C4-2B (cell line): ENCODE data around the gene ROBO3.

ENCODE experiments used
- H3K27ac ChIP-seq: fragments of 450-650 bp; 2 replicates; pipeline ENCODE4 v1.5.1; 2017
- CTCF ChIP-seq: fragments of 450-650 bp; conservative IDR thresholded peaks from 2 replicates; pipeline ENCODE4 v1.5.1; 2017; ENCODE audit warnings: mild to moderate bottlenecking
- ZFX ChIP-seq: fragments of 450-650 bp; IDR thresholded peaks from 2 replicates; pipeline ENCODE4 v1.6.1; 2017

ROBO3 gene

DNA sequence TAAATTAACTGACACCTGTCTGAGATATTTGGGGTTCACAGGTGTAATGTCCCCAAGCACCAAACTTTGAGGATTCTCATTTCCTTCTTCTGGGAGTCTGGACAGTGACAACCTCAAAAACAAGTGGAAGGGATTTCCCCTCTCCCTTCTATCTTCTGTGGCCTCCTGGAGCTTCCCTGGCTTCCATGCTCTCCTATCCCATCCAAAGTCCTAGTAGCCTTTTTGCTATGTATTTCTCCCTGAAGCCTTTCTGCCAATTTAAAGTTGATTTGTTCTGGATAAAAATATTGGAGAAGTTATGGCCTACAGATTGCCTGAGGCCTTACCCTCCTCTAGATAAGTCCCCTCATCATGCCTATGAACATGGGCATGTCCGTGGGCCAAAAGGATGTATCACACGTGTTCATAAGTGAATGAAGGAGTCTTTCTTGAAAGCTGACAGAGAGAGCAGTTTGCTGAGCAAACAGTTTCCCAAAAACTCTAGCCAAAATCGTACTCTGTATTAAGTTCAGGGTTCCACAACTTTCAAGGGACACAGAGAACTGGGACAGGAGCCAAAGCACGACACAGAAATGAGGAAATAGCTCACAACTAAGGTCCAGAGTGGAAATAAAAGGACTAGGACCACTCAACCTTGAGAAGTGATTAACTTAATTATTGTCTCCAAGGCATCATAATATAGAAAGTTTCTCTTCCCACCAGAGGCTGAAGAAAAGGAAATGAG is 63.9 kb downstream of the ROBO3 start:
- TF ChIP-seq ZFX = no peak
- no peak for TF ChIP-seq CTCF
- peak overlapping the region; percentile 18; the same call in 1 of the 2 replicates for H3K27ac ChIP-seq

DNA sequence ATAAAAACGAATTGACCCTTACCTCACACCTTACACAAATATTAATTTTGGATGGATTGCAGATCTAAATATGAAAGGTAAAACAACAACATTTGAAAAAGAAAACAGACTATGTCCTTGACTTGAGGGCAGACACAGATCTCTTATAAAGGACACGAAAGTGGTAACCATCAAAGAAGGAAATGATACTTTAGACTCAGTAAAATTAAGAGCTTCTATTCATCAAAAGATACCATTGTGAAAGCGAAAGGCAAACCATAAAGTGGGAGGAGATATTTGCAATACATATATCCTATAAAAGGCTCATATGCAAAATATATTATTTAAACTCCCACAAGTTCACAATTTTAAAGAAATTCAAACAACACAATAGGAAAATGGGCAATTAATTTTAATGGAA is 65.6 kb downstream of the ROBO3 start:
- TF ChIP-seq ZFX (no peak), CTCF (no peak)
- H3K27ac ChIP-seq = peak overlapping the region; percentile 29; the same call in 1 of the 2 replicates
